ENCODE results near the gene MAP3K4.

- no peak for TF ChIP-seq EP300 (conservative IDR thresholded peaks at IDR 0.05; ENCODE audit: poor library complexity, severe bottlenecking)
- no peak for TF ChIP-seq CTCF (IDR thresholded peaks at IDR 0.05; ENCODE audit: poor library complexity, severe bottlenecking)
- TF ChIP-seq EZH2 (IDR thresholded peaks at IDR 0.05; ENCODE audit: borderline replicate concordance, insufficient read depth, low read length, poor library complexity, severe bottlenecking), result no peak
- no peak for TF ChIP-seq RAD21 (conservative IDR thresholded peaks at IDR 0.05)
- no peak for TF ChIP-seq SMC3 (conservative IDR thresholded peaks at IDR 0.05; ENCODE audit: poor library complexity)
- TF ChIP-seq POLR2AphosphoS5 (IDR thresholded peaks at IDR 0.05), result no peak
These were observed 42.0 kb upstream of the MAP3K4 start for GRCh38 chr6:160949531-160949930.
